GM18951 (cell line): ENCODE data around the gene LRRK1.

ENCODE experiments used
- POLR2A ChIP-seq: IDR thresholded peaks from 4 replicates; pipeline ENCODE4 v1.6.1; 2011; ENCODE audit warnings: mild to moderate bottlenecking; ENCODE audit not compliant: insufficient read length, insufficient read depth; ENCODE audit errors: extremely low read depth
- in situ Hi-C: fragments of 300-500 bp; cut with MboI; formaldehyde crosslinking; loops from one replicate; pipeline ENCODE4 v1.12.0; 2022; ENCODE audit warnings: low sequenced_read_pairs, mixed read lengths, inconsistent platforms; ENCODE audit not compliant: unreplicated experiment

LRRK1 gene

DNA sequence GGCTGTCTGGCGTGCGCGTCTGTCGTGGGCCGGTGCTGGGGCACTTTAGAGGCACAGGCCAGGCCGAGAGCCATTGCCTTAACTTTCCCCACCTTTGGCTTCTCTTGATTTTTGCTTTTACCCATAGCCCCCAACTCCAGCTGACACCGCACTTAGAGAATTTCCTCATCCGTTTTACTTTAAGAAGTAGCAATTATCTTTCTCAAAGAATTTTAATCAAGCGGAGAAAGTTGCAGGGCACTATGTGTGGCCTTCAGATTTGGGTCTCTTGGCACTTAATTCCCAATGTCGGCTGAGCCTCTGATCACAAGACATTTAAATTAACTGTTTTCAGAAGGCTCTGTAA is 38.3 kb upstream of the LRRK1 start:
- in situ Hi-C loops: no loop called here
- no peak for TF ChIP-seq POLR2A

DNA sequence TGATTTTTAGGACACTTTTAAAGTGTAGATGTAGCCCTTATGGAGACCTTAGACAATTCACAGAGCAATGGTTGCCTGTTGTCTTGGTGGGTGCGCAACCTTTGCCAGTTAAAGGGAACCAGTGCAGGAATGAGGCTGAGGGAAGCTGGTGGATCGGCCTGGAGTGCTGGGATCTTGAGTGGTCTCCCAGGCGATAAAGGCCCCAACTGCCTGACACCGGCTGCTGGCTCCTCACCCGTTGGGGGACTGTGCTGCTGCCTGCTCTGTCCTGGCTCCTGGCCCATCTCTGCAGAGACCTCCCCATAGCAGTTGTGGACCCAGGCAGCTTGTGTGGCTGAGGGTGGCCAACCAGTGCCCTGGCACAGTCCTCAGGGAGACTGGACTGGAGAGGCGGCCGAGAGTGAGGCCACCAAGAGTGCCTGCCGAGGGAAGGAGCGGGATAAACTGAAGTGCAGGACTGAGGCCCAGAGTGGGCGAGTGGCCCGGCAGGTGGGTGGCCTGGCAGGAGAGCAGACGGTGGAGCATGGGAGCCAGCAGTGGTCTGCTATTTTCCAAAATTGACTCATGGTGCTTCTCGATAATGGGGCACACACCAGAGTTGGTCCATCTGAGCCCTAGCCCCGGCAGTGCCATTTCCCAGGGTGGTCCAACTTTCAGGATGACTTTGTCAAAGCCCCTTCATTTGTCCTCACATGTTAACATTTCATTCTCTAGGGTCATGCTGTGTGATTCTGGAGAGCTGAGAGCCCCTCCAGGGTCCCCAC is 37.4 kb upstream of the LRRK1 start:
- TF ChIP-seq POLR2A: no peak
- in situ Hi-C loops: no loop called here

DNA sequence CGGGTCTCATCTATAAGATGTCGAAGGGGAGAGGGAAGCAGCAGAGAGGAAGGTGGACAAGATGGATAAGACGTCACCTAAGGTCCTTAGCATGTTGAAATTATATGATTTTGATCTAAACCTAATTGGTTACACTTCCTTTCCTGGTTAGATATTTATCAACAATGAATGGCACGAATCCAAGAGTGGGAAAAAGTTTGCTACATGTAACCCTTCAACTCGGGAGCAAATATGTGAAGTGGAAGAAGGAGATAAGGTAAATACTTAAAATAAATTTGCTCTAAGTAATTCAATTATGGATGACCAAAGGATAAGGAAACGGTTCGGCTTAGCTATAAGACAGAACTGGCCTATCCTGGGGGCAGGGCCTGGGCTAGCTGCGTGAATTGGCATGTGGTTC is 34.0 kb upstream of the LRRK1 start:
- in situ Hi-C loops: no loop called here
- TF ChIP-seq POLR2A: no peak

DNA sequence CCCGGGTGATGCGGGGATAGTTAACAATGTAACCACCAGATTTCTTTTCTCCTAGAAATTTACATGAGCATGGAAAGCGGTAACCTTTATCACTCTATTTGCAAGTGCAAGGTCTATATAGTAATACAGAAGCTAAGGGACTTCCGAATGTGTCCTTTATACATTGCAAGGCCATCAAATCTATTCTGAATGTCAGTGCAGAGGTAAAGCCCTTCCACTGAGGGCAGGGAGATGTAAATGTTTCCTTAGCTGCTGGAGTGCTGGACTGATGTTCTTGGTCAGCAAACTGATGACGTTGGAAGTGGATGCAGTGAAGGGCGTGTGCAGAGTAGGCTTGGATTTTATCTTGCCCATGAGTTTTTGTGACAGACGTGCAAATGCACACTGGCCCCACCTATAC is 33.3 kb upstream of the LRRK1 start:
- in situ Hi-C loops: no loop called here
- no peak for TF ChIP-seq POLR2A

DNA sequence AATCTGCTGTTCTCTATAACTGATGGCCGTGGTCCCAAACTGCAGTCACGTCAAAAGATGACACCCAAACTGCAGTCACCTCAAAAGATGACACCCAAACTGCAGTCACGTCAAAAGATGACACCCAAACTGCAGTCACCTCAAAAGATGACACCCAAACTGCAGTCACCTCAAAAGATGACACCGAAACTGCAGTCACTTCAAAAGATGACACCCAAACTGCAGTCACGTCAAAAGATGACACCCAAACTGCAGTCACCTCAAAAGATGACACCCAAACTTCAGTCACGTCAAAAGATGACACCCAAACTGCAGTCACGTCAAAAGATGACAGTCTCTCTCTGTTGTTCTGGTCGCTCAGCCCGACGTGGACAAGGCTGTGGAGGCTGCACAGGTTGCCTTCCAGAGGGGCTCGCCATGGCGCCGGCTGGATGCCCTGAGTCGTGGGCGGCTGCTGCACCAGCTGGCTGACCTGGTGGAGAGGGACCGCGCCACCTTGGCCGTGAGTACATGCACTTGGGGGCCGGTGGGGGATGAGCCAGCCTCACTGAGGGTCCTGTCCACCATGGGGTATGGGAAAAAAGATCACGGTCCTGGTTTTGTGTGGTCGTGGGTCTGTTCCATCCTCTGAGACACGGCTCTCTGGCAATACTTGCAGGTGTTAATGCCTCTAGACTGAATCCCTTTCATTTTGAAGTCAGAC is 31.8 kb upstream of the LRRK1 start:
- no peak for TF ChIP-seq POLR2A
- in situ Hi-C loops: no loop called here

DNA sequence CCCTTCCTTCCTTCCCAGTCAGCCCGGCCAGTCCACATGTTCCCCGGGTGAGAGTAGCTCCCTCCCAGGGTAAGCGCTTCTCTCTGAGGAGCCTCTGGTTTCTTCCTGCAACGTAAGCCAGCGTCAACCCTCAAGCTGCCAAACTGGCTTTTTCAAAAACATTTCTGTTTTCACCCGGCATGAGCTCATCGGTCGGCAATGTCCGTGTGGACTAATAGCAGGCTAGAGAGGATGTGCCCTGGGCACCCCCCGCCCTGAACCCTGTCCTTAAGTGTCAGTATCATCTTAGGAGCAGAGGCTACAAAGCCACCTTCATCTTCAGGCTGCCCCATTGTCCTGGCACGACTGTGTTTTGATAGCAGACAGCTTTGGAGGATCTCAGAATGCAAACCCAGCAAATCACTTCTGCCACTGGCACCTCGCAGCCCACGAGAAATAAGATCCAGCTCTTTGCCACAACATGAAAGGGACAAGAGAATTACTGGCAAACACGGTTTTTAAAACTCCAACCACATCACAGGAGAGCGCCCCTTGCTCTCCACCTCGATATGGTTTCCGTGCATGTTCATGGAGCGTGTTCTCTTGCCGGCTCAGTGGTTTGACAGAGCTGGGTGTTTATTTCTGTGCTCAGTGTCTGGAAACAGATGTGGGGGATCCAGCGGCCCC is 29.6 kb upstream of the LRRK1 start:
- TF ChIP-seq POLR2A: no peak
- in situ Hi-C loops: no loop called here

DNA sequence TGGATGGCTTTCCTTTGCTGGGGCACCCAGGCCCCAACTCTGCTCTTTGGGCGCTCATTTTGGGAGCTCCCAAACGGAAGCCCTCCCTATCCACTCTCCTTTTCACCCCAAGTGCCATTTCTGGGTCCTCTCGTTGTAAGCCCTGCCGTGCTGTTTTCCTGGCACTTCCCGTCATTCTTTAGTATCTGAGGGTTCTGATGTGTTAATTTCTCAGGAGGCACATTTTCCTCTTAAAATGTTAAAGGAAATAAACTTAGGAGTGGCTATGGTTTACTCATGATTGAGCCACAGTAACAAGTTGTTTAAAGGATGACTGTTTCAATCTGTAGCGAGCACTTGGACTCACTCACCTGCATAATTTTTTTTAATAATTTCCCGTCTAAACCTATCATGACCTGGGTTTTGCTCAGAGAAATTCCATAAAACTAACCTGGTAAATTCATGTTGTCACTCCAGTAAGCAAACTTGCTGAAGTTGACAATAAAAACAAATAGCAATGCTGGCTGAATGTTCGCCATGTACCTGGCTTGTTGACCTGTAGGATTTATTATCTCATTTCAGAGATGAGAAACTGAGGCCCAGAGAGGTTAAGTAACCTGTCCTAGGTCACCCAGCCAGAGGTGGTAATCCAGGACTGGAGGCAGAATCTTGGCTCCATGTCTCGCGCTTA is 29.0 kb upstream of the LRRK1 start:
- TF ChIP-seq POLR2A: no peak
- in situ Hi-C loops: no loop called here

DNA sequence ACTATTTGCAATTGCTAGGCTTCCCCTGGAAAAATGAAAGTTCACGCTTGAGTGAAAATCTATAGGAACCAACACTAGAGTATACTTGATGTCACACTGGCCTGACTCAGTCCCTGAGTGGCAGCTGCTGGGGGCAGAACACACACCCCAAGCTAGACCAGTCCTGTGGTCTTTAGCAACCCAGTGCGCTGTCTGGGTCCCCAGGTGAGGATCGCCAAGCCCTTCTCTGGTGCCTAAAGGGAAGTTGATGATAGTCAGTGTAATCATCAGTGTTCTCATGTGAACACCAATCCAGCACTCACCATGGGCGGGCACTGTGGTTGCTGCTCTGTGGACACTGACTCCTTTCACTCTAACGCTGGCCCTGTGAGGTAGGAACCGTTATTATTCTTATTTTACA is 28.3 kb upstream of the LRRK1 start:
- TF ChIP-seq POLR2A: no peak
- in situ Hi-C loops: no loop called here

DNA sequence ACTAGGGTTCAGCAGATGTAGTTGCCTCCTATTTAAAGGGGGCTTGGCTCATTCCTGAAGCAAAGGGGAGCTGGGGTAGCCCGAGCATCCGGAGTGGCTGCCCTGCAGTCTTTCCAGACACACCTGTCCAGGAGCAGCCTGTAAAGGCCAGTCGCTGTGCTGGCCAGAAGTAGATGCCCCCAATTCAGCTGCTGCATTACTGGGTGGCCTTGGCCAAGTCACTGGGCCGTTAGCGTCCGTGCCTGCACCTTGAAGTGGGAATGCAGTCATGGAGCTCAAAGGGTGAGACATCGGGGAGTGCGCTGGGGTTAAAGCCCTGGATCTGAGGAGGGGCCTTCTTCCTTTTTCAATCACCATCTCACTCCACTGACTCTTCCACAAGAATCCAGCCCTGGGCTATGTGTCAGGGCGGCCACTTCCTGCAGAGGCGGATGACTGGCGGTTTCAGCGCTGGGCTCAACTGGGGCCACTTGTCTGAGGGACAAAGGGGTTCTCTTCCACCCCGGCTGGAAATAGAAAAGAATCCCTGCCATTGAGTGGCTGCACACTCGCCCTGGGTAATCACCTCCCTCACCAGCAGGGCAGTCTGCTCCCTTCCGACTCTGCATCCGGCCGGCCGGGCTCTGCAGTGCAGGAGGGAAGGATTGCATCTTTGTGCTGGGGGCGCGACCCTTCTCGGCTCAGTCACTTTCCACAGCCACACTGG is 27.7 kb upstream of the LRRK1 start:
- in situ Hi-C loops: no loop called here
- no peak for TF ChIP-seq POLR2A

DNA sequence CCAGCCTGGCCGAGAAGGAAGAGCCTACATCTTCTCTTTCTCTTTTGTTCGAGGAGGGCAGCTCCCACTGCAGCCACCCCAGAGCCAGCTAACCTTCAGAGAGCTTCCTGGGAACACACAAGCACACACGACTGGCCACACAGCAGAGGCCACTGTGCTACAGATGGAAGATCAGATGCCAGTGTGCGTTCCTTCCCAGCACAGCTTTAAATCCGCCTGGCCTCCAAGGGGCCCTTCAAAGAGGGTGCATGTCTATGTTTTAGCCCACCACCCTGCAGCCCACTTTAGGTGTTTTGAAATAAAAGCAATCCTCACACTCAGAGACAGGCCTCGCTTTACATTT is 27.2 kb upstream of the LRRK1 start:
- in situ Hi-C loops: no loop called here
- TF ChIP-seq POLR2A: no peak

DNA sequence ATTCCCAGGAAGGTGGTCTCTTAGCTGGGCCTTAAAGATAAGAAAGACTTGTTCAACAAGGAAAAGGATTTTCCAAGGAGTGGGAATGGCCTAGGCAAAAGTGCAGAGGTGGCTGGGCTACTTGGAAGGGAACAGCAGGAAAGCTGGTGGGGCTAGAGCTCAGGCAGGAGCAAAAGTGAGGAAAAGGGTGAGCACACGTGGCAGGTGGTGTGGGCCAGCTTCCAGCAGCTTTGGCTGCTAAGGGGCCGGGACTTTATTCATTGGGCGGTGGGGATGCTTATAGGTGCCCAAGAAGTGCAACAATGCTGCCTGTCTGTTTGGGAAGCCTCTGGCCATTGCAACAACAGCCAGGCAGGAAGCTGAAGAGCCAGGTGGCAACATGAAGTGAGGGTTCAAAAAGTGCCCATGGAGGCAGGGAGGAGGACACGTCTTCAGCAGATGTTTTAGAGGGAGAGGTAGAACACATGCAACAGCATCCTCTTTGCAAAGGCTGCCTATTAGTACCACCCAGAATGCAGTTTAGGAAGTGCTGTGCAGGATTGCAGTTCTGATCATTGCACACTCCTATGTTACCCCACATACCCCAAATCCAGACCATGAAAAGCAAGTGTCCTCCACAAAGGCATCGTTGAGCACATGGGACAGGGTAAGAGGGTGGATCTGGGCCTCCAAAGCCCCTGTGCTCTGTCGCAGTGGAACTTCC is 25.7 kb upstream of the LRRK1 start:
- in situ Hi-C loops: no loop called here
- TF ChIP-seq POLR2A: no peak

DNA sequence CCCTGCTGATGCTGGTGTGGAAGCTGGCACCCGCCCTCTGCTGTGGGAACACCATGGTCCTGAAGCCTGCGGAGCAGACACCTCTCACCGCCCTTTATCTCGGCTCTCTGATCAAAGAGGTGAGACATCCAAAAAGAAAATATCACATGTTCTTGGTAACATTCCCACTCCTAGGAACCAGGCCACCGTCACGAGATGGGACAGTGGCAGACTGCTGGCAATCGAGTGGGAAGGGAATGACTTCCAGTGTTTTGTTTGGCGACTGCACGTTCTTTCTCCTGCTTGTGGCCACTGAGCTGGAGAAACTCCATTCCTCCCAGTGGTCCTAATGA is 25.2 kb upstream of the LRRK1 start:
- in situ Hi-C loops: no loop called here
- TF ChIP-seq POLR2A: no peak

DNA sequence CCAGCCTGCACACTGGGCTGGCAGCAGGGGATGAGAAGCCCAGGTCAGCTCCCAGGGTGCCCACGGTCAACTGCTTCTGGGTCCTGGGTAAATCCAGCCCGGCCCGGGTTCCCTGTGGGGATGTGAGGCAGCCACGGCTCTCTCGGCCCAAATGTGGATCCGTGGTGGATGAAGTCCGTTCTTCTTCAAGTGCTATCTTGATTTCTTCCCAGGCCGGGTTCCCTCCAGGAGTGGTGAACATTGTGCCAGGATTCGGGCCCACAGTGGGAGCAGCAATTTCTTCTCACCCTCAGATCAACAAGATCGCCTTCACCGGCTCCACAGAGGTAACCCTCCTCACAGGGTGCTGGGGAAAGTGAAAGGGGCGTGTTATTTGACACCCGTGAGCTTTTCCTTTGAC is 23.4 kb upstream of the LRRK1 start:
- in situ Hi-C loops: no loop called here
- no peak for TF ChIP-seq POLR2A
